Stimulated activated CD4-positive, alpha-beta T cell treated with anti-CD3 and anti-CD28 coated beads, Interleukin-12 subunit alpha, Interleukin-12 subunit beta, amount 100 ng/mL, for 4 hours (primary cell): ENCODE measurements around the gene AVPR2.

Source experiments
- DNase-seq: peaks from one replicate; pipeline ENCODE4 v3.0.0-alpha.2; 2020

AVPR2 gene

GRCh38 chrX:153954558-153955227 is 50.2 kb downstream of the AVPR2 start:
- no peak for DNase-seq

DNA sequence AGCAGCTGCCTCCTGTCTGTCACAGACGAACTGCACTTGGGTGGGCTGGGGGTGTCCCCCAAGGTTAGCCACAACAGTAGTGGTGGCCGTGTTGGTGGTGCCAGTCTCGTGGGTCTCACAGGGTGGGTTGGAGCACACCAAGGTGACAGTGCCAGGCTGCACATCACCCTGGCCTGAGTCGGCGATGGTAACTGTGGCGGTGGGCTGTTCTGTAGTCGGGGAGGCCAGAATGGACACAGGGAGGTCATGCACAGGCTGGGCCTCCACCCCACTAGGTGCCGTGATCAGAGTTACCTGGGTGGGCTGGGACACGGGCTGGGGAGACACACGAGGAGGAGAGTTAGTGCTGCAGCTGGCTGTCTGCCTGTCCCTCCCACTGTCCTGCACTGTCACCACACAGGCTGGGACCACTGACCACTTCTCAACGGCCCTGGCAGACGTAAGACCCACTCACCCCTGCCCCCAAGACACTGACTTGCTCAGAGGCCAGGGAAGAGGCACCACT is 50.8 kb downstream of the AVPR2 start:
- no peak for DNase-seq

GRCh38 chrX:153956044-153956907 is 51.8 kb downstream of the AVPR2 start:
- DNase-seq: no peak
